Brain microvascular endothelial cell (primary cell): Measurements from ENCODE around the gene GNB5.
"Not testable (repeated sequence)": the region's sequence is repeated elsewhere in the genome, so short reads cannot be mapped to it uniquely, and the experiment has no call there.

ENCODE experiments used
- DNase-seq: peaks from one replicate; pipeline ENCODE4 v3.0.0-alpha.2; 2020
- H3K27ac ChIP-seq: fragments of 250-450 bp; sonication (Bioruptor Pico); 2 replicates; pipeline ENCODE4 v1.5.1; 2020; ENCODE audit warnings: mild to moderate bottlenecking, moderate library complexity
- H3K27me3 ChIP-seq: fragments of 250-450 bp; sonication (Bioruptor Pico); replicated peaks from 2 replicates; pipeline ENCODE4 v1.5.1; 2020; ENCODE audit warnings: mild to moderate bottlenecking
- H3K36me3 ChIP-seq: fragments of 250-450 bp; sonication (Bioruptor Pico); replicated peaks from 2 replicates; pipeline ENCODE4 v1.5.1; 2020; ENCODE audit warnings: mild to moderate bottlenecking
- H3K4me3 ChIP-seq: 2 replicates; pipeline ENCODE4 v1.5.1; 2011; ENCODE audit warnings: low read depth, mild to moderate bottlenecking, control low read depth, low read length, moderate library complexity
- in situ Hi-C: cut with HindIII; loops from 2 replicates; pipeline ENCODE4 v1.10.0; 2017; ENCODE audit warnings: low sequenced_read_pairs, low pct_ligation_motif_present
- TF ChIP-seq, protein P1 (sequence below): IDR thresholded peaks from 2 replicates; pipeline ENCODE4 v1.5.1; 2011; ENCODE audit warnings: low read depth, mild to moderate bottlenecking, moderate library complexity, low read length, control low read depth, inconsistent platforms; ENCODE audit errors: missing control alignments

The GNB5 gene

DNA sequence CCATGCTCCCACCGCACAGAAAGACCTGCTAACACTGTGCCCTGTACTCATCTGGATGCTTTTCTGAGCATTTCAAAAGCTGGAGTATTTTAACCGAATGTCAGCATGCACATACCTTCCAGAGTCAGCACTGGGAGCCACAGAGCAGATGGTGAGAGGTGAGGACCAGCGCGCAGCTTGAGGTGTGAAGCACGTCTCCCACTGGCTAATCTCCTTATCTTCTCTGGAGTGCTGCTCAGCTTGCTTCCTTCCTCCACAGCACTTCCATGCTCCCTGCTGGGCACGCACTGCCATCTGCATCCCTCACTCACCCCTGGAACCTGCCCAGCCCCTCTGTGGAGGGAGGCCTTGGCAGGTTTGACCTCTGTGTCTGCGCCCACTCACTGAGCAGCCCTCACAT lies at the start of gene GNB5:
GNB5 (minus strand) TSS at position 186 of the 400 bp plus-strand sequence. CDS start 6,716 bp downstream, outside the sequence.
- TF ChIP-seq, protein P1, sequence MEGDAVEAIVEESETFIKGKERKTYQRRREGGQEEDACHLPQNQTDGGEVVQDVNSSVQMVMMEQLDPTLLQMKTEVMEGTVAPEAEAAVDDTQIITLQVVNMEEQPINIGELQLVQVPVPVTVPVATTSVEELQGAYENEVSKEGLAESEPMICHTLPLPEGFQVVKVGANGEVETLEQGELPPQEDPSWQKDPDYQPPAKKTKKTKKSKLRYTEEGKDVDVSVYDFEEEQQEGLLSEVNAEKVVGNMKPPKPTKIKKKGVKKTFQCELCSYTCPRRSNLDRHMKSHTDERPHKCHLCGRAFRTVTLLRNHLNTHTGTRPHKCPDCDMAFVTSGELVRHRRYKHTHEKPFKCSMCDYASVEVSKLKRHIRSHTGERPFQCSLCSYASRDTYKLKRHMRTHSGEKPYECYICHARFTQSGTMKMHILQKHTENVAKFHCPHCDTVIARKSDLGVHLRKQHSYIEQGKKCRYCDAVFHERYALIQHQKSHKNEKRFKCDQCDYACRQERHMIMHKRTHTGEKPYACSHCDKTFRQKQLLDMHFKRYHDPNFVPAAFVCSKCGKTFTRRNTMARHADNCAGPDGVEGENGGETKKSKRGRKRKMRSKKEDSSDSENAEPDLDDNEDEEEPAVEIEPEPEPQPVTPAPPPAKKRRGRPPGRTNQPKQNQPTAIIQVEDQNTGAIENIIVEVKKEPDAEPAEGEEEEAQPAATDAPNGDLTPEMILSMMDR, result no peak
- DNase-seq, result no peak
- Histone ChIP-seq H3K27me3 (no peaks in the 10 kb centered on the region), H3K36me3 (no peaks in the 10 kb centered on the region), H3K27ac (no peak within 1 kb of the TSS), H3K4me3 (no peak within 1 kb of the TSS)
- in situ Hi-C loops, result no loop called here

DNA sequence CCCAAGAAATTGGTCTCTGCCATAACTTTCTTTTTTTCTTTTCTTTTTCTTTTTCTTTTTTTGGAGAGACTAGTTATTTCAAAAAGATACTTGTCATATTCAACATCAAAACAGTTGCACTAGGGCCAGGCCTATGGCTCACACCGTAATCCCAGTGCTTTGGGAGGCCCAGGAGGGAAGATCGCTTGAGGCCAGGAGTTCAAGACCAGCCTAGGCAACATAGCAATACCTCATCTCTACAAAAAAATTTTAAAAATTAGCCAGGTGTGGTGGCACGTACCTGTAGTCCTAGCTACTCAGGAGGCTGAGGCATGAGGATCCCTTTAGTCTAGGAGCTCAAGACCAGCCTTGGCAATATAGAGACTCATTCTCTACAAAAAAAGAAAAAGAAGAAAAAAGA lies 49.0 kb upstream of the GNB5 start:
- TF ChIP-seq, protein P1, result no peak
- no peak for DNase-seq
- no peak overlapping the region for H3K4me3 ChIP-seq
- no peaks in the 10 kb centered on the region for H3K36me3 ChIP-seq
- in situ Hi-C loops, result no loop called here
- H3K27me3 ChIP-seq, result no peaks in the 10 kb centered on the region
- H3K27ac ChIP-seq, result no peak overlapping the region

DNA sequence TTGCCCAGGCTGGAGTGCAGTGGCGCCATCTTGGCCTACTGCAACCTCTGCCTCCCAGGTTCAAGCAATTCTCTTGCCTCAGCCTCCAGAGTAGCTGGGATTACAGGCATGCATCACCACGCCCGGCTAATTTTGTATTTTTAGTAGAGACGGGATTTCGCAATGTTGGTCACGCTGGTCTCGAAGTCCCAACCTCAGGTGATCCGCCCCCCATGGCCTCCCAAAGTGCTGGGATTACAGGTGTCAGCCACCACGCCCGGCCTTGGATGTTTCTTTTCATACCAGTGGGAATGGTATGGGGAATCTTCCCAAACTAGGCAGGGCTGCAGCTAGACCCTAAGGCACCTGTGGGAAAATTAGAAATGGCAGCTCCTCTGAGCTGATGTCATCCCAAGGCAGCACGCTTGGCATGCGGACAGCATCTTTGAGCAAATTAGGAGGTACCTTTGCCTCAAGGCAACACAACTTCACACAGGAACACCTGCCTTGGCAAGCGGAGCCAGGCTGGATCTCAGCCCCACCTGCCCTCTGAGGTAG lies 47.9 kb upstream of the GNB5 start:
- H3K4me3 ChIP-seq, H3K36me3 ChIP-seq, H3K27ac ChIP-seq, DNase-seq, H3K27me3 ChIP-seq, in situ Hi-C loops: not testable (repeated sequence)

DNA sequence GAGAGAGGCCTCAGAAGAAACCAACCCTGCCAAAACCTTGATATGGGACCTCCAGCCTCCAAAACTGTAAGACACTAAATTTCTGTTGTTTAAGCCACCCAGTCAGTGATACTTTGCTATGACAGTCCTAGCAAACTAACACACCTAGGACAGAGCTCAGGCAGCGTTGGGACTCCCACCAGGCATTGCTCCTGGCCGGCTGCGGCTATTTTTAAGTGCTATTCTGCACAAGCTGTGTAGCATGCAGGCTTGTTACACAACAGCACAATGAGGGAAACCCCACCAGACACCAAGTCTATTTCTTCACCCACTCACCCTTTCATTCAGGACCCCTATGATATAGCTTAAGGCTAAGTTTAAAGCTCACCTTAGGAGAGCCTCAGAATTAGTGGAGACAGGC lies 47.0 kb upstream of the GNB5 start:
- Histone ChIP-seq H3K4me3 (no peak overlapping the region), H3K27ac (no peak overlapping the region), H3K27me3 (no peaks in the 10 kb centered on the region), H3K36me3 (no peaks in the 10 kb centered on the region)
- TF ChIP-seq, protein P1, result no peak
- no peak for DNase-seq
- in situ Hi-C loops, result no loop called here

DNA sequence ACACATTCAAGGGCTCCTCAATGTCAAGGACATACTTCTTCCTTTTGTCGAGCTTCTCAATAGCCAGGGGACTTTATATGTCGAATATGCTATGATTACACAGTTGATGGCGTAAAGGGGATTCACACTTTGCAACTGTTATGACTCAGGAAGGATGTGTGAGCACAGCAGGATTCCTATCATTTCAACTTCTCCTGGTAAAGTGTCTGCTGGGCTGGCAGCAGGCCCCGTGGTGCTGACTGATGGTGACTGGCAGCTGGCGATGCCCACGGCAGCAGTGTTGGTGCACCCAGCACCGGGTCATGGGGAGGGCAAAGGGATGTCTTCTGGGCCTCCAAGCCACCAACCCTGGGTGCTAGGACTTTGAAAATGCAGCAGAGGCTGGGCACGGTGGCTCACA lies 44.8 kb upstream of the GNB5 start:
- no peaks in the 10 kb centered on the region for H3K27me3 ChIP-seq
- no peaks in the 10 kb centered on the region for H3K36me3 ChIP-seq
- TF ChIP-seq, protein P1, result no peak
- no peak overlapping the region for H3K27ac ChIP-seq
- H3K4me3 ChIP-seq, result no peak overlapping the region
- no peak for DNase-seq
- in situ Hi-C loops, result no loop called here

DNA sequence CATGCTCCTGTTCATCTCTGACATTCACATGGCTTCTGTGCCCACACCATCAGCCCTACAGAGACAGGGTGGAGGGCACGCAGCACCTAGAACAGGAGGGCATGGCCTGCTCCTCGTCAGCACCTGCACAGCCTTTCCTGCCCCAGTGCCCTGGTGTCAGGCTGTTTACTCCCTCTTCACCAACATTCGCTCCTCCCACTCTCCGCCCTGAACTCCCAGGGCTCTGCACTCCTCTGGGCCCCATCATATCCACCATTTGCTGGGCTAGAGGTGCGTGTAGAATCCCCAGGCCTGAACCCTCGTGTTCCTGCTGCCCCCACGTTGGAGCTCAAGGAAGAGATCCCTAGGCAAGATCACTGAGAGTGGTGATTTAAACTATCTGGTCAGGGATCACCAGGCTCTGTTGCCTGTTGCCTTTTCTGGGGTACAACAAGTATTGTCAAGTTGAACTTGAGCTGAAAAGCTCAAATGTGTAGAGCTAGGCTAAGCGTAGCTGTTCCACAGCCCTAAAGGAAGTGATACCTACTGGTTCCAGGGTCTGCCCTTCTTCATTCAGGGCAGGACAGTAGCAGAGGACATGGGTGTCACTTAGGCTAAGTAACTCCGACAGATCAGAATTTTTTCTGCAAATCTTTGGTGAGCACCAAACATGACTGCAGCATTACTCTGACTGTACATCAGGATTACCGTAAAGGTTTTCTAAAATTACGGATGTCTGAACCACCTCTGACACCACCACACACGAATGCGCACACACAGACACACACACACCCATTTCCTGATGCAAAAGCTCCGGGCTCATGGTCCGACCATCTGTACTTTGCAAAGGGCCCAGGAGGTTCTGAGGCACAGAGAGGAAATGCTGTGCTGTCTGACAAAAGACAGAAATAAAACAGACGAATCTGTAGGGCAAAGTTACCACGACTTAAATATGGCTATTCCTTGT lies 43.7 kb upstream of the GNB5 start:
- H3K27ac ChIP-seq, result no peak overlapping the region
- TF ChIP-seq, protein P1, result no peak
- no peaks in the 10 kb centered on the region for H3K36me3 ChIP-seq
- H3K4me3 ChIP-seq, result no peak overlapping the region
- no peak for DNase-seq
- H3K27me3 ChIP-seq, result no peaks in the 10 kb centered on the region
- in situ Hi-C loops, result no loop called here
